Measurements from ENCODE around the gene SIGLEC7. TPM values are rescaled to one million over a fixed set of nuclear protein-coding genes. Genes with fewer than 3 reads are reported as not detected.

Gene SIGLEC7
- total RNA-seq, 3 donors from 2014 or later: 0.16 TPM; not detected in 2

DNA sequence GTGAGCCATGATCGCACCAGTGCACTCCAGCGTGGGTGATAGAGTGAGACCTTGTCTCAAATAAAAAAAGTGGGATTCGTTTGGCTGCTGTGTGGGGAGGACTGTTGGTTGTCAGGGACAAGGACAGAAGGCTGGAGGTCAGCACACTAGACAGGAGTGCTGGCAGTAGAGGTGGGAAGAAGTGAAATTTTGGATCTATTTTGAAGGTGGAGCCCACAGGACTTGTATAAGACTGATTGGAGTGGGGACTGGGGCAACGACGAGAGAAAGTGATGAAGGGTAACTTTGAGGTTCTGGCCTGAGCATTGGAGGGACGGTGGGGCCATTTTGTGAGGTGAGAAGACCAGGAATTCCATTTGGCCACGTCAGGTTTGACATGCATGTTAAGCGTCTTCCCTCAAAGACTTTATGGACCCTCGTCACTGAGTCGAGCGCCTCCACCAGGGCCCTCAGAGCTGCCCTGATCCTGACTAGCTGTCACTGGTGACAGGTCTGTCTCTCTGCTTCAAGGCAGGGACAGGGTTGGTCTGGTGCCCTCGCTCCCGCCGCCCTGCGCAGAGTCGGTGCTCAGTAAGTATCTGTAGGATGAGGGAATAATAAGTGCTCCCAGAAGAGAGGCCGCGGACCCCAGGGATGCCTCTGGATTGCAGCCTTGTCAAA lies 34.6 kb upstream of the SIGLEC7 start:
- H3K4me3 Mint-ChIP-seq: peak overlapping the region; percentile 94
- ATAC-seq (peak; percentile 23 to 30), DNase-seq (no peak)
- no peaks in the 10 kb centered on the region for H3K27me3 Mint-ChIP-seq (ENCODE audit: low read depth)
- H3K36me3 Mint-ChIP-seq (ENCODE audit: insufficient read depth): peaks cover 20% of the 10 kb centered on the region
- no peaks in the 10 kb centered on the region for H3K9me3 Mint-ChIP-seq
- peaks cover 40% of the 10 kb centered on the region for H3K4me1 Mint-ChIP-seq (ENCODE audit: low read depth)

- peak; percentile 98 for DNase-seq
- Mint-ChIP-seq H3K36me3 (ENCODE audit: insufficient read depth) (peaks cover 17% of the 10 kb centered on the region), H3K4me1 (ENCODE audit: low read depth) (peaks cover 37% of the 10 kb centered on the region), H3K9me3 (no peaks in the 10 kb centered on the region), H3K4me3 (peak within 1 kb of the TSS; percentile 94), H3K27me3 (ENCODE audit: low read depth) (no peaks in the 10 kb centered on the region)
- ATAC-seq: peak; percentile 97 to 98
These were observed 33.9 kb upstream of the SIGLEC7 start, which contains the start of gene CTU1 for GRCh38 chr19:51108066-51108804. TSS of gene CTU1 (minus strand) at chr19:51108409. CDS start at chr19:51104569, 3,840 bp downstream.

GRCh38 chr19:51108805-51109146 lies 33.3 kb upstream of the SIGLEC7 start:
- Mint-ChIP-seq H3K27me3 (ENCODE audit: low read depth) (no peaks in the 10 kb centered on the region), H3K4me1 (ENCODE audit: low read depth) (peaks cover 37% of the 10 kb centered on the region), H3K9me3 (no peaks in the 10 kb centered on the region), H3K36me3 (ENCODE audit: insufficient read depth) (peaks cover 12% of the 10 kb centered on the region), H3K4me3 (peak overlapping the region; percentile 94)
- ATAC-seq (peak; percentile 35 to 36), DNase-seq (no peak)

GRCh38 chr19:51110666-51110971 lies 31.5 kb upstream of the SIGLEC7 start:
- no peak overlapping the region for H3K4me3 Mint-ChIP-seq
- H3K9me3 Mint-ChIP-seq: no peaks in the 10 kb centered on the region
- H3K4me1 Mint-ChIP-seq (ENCODE audit: low read depth): peaks cover 41% of the 10 kb centered on the region
- ATAC-seq (no peak), DNase-seq (no peak)
- no peaks in the 10 kb centered on the region for H3K27me3 Mint-ChIP-seq (ENCODE audit: low read depth)
- H3K36me3 Mint-ChIP-seq (ENCODE audit: insufficient read depth): peaks cover 5% of the 10 kb centered on the region

DNA sequence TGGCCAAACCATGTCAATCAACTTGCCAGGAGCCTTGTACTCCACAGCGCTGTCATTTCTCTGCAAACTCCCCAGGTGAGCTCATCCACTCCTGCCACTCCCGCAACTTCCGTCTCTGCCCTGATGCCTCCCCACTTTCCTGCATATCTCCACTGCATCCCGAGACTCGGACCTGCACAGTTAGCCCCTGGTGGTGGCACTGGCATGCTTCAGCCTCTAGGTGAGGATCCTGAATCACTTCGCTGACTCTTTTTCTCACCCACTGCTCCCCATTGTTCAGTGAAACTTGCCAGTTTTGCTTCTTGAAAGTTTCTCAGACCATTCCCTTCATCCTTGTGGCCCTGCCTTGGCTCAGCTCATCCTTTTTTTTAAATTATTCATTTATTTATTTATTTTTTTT lies 30.5 kb upstream of the SIGLEC7 start:
- Mint-ChIP-seq H3K36me3 (ENCODE audit: insufficient read depth) (peaks cover 1% of the 10 kb centered on the region), H3K4me3 (no peak overlapping the region), H3K9me3 (no peaks in the 10 kb centered on the region), H3K27me3 (ENCODE audit: low read depth) (peaks cover 3% of the 10 kb centered on the region), H3K4me1 (ENCODE audit: low read depth) (peaks cover 43% of the 10 kb centered on the region)
- DNase-seq (no peak), ATAC-seq (no peak)

- no peaks in the 10 kb centered on the region for H3K9me3 Mint-ChIP-seq
- peaks cover 39% of the 10 kb centered on the region for H3K4me1 Mint-ChIP-seq (ENCODE audit: low read depth)
- H3K4me3 Mint-ChIP-seq: no peak overlapping the region
- peak; percentile 91 to 93 for ATAC-seq
- DNase-seq: no peak
- peaks cover 3% of the 10 kb centered on the region for H3K27me3 Mint-ChIP-seq (ENCODE audit: low read depth)
- H3K36me3 Mint-ChIP-seq (ENCODE audit: insufficient read depth): no peaks in the 10 kb centered on the region
These were observed 27.9 kb upstream of the SIGLEC7 start for GRCh38 chr19:51114087-51114729.

GRCh38 chr19:51116736-51117286 lies 25.3 kb upstream of the SIGLEC7 start:
- no peak for DNase-seq
- no peaks in the 10 kb centered on the region for H3K9me3 Mint-ChIP-seq
- H3K4me1 Mint-ChIP-seq (ENCODE audit: low read depth): peaks cover 42% of the 10 kb centered on the region
- H3K36me3 Mint-ChIP-seq (ENCODE audit: insufficient read depth): no peaks in the 10 kb centered on the region
- no peak overlapping the region for H3K4me3 Mint-ChIP-seq
- peaks cover 3% of the 10 kb centered on the region for H3K27me3 Mint-ChIP-seq (ENCODE audit: low read depth)
- no peak for ATAC-seq

DNA sequence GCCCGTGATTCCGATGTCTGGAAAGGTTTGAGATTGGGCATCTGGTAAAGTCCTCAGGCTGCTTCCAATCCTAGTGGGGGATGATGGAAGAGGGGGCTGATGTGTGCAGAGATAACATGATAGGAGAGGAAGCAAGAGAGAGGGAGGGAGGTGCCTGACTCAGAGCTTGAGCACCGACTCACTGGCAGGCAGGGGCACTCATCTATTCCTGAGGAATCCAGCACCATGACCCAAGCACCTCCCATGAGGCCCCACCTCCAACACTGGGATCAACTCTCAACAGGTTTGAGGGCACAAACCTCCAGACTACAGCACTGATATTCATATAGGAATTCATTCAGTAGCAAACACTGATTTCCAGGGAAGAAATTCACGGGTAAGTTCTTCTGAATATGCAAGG lies 23.0 kb upstream of the SIGLEC7 start:
- no peak overlapping the region for H3K4me3 Mint-ChIP-seq
- no peaks in the 10 kb centered on the region for H3K36me3 Mint-ChIP-seq (ENCODE audit: insufficient read depth)
- peaks cover 3% of the 10 kb centered on the region for H3K27me3 Mint-ChIP-seq (ENCODE audit: low read depth)
- H3K4me1 Mint-ChIP-seq (ENCODE audit: low read depth): peaks cover 65% of the 10 kb centered on the region
- DNase-seq (no peak), ATAC-seq (no peak)
- H3K9me3 Mint-ChIP-seq: no peaks in the 10 kb centered on the region

DNA sequence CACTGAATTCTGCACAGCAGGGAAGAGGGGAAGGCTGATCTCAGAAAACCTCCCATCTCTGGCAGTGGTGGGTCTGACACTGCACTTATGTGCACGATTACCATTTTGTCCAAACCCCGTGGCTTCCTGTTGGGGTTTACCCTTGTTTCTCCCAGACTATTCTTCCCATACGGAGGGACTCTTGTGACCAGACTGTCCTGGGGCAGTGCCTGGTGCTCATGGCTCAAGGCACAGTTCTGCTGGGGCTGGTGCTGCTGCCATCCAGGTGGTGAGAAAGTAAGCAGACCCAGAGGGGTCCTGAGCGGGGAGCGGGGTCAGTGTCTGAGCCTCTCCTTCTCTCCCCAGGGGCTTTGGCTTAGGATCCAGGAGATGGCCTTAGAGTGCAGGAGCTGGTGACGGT lies 22.5 kb upstream of the SIGLEC7 start:
- H3K36me3 Mint-ChIP-seq (ENCODE audit: insufficient read depth): no peaks in the 10 kb centered on the region
- H3K9me3 Mint-ChIP-seq: no peaks in the 10 kb centered on the region

GRCh38 chr19:51120160-51120559 lies 21.9 kb upstream of the SIGLEC7 start:
- Mint-ChIP-seq H3K4me3 (no peak overlapping the region), H3K36me3 (ENCODE audit: insufficient read depth) (no peaks in the 10 kb centered on the region), H3K9me3 (no peaks in the 10 kb centered on the region), H3K4me1 (ENCODE audit: low read depth) (peaks cover 69% of the 10 kb centered on the region), H3K27me3 (ENCODE audit: low read depth) (peaks cover 3% of the 10 kb centered on the region)
- no peak for ATAC-seq
- DNase-seq: no peak

More for the DNA sequence above, 22.5 kb upstream of the SIGLEC7 start:
- H3K27me3 Mint-ChIP-seq (ENCODE audit: low read depth): peaks cover 3% of the 10 kb centered on the region
- no peak overlapping the region for H3K4me3 Mint-ChIP-seq
- ATAC-seq (no peak), DNase-seq (no peak)
- peaks cover 68% of the 10 kb centered on the region for H3K4me1 Mint-ChIP-seq (ENCODE audit: low read depth)

DNA sequence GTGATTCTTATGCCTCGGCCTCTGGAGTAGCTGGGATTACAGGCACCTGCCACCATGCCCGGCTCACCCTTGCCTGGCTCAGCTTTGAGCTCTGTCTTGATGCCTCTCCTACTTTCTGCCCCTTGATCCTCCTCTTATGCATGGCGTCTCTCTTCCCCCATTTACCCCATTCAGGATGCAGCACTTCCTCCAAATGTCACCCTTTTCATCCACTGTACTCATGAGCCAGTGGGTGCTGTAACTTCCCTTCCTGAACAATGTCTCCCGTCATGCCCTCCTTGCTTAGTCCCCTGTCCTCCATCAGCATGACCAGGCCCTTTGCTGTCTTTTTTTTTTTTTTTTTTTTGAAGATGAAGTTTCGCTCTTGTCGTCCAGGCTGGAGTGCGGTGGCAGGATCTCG lies 20.8 kb upstream of the SIGLEC7 start:
- Mint-ChIP-seq H3K4me1 (ENCODE audit: low read depth) (peaks cover 63% of the 10 kb centered on the region), H3K4me3 (no peak overlapping the region), H3K27me3 (ENCODE audit: low read depth) (peaks cover under 1% of the 10 kb centered on the region), H3K36me3 (ENCODE audit: insufficient read depth) (no peaks in the 10 kb centered on the region), H3K9me3 (no peaks in the 10 kb centered on the region)
- DNase-seq: no peak
- ATAC-seq: no peak

GRCh38 chr19:51122112-51122981 lies 19.8 kb upstream of the SIGLEC7 start:
- DNase-seq: no peak
- ATAC-seq: peak in 1 of 2 donors; percentile 22
- Mint-ChIP-seq H3K4me3 (no peak overlapping the region), H3K9me3 (no peaks in the 10 kb centered on the region), H3K36me3 (ENCODE audit: insufficient read depth) (no peaks in the 10 kb centered on the region), H3K4me1 (ENCODE audit: low read depth) (peaks cover 63% of the 10 kb centered on the region), H3K27me3 (ENCODE audit: low read depth) (no peaks in the 10 kb centered on the region)

DNA sequence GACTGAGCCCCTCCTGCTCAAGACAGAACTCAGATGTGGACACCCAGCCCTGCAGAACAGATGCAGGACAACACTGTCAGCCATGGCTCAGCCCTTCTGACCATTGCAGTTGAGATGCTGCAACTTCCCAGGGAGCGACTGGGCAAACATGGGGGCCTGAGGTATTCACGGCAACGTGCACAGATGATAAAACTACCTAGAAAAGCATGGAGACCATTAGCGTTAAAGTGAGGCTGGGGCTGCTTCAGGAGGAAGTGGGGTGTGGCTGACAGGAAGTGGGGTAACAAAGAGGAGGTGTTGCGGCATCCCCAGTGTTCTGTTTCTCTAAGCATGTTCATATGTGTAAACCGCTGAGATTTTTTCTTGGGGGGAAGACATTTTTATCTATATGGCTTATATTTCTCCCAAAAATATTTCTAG lies 18.7 kb upstream of the SIGLEC7 start:
- Mint-ChIP-seq H3K9me3 (no peaks in the 10 kb centered on the region), H3K4me1 (ENCODE audit: low read depth) (peaks cover 71% of the 10 kb centered on the region), H3K27me3 (ENCODE audit: low read depth) (no peaks in the 10 kb centered on the region), H3K4me3 (peak overlapping the region; percentile 49), H3K36me3 (ENCODE audit: insufficient read depth) (no peaks in the 10 kb centered on the region)
- peak; percentile 45 to 52 for ATAC-seq
- DNase-seq: peak; percentile 33

DNA sequence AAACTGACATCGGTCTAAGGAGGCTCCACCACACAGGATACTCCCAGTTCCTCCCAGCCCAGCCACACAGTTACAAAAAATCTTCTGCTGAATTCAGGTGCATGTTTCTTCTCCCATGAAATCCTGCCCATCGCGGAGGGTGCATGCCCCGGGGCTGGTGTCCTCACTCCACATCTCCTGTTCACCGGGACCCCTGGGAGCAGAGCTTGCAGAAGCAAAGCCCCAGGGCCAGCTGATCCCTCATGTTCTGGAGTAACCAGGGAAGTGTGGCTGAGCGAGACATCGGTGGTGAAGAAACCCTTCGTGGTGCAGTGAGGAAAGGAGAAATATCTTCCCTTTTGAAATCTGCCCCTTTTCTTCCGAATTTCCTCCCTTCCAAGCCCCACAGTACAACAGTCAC lies 18.3 kb upstream of the SIGLEC7 start:
- DNase-seq (no peak), ATAC-seq (no peak)
- H3K9me3 Mint-ChIP-seq: no peaks in the 10 kb centered on the region
- no peaks in the 10 kb centered on the region for H3K36me3 Mint-ChIP-seq (ENCODE audit: insufficient read depth)
- peak overlapping the region; percentile 49 for H3K4me3 Mint-ChIP-seq
- peaks cover 75% of the 10 kb centered on the region for H3K4me1 Mint-ChIP-seq (ENCODE audit: low read depth)
- no peaks in the 10 kb centered on the region for H3K27me3 Mint-ChIP-seq (ENCODE audit: low read depth)

Measured in activated T-cell treated with anti-CD3 and anti-CD28 coated beads, Interleukin-2, amount 50 U/mL, for 4 hours (primary cell).